ENCODE data around the gene ST6GALNAC2.
"Not testable (repeated sequence)": the region's sequence is repeated elsewhere in the genome, so short reads cannot be mapped to it uniquely, and the experiment has no call there.

The ST6GALNAC2 gene

DNA sequence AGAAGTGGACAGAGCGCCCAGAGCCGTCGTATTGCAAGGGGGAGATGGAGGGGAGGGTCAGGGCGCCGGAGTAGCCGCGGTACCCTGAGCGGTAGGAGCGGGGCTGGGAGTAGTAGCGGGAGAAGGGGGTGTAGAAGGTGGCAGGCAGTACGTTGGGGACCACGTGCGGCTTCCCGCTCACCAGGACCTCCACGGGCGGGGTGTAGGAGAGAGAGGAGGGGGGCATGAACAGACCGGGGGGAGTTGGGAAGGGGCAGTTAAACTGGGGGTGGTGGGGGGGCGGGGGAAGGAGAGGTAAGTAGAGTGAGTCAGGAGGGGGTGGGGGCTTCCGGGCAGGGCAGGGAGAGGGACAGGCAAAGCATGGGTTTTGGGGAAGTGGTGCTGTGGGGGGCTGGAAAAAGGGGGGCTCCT lies 16.8 kb downstream of the ST6GALNAC2 start:
- DNase-seq, result no peak

DNA sequence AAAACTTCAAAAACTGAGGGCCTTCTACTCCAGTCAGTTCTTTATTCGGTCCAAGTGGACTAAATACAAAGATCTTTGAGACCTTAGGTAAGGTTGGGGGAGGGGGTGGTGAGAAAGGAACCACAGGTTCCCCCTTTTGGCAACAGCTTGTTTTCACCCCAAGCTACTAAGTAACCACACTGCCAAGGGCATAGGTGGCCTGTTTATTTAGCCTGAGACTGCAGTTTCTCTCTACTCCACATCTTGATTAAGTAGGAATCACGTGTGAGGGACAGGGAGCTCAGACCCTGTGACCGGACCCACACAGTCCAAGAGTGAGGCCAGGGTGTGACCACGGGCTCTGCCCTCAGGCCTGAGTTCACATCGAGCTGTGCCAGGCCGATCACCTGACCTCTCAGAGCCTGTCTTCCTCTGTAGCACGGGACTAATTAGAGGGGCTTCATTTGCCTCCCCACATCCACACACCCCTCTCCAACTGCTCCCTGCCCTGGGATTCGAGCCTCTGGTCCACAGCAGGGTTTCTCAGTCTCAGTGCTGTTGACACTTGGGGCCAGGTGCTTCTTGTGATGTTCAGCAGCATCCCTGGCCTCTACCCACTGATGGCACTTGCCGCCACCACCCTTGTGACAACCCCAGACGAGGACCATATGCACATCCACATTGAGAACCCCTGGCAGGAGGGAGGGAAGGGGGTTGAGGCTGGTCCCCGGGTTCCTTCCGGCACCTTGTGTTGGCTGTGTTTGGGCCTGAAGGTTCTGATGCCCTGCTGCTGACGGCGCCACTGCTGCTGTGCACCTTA lies 17.8 kb downstream of the ST6GALNAC2 start:
- DNase-seq, result no peak

DNA sequence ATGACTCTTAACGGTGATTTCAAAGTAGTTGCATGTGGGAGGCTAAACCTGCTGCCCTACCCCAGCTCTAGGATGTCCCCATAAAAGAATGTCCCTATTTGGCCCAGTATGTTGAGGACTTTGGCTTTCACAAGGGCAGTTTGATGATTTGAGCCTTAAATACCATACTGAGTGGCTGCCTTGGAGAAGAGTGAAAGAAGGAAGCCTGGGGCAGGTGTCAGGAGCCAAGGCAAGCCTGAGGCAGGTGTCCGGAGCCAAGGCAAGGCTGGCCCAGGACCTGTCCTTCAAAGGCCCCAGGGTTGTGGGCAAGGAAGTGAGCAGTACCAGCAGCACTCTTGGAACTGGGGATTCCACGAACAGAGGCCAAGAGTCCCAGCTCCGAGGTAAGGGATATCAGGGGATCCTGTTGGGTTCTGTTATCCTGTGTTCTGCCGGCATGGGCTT lies 18.6 kb downstream of the ST6GALNAC2 start:
- no peak for DNase-seq

DNA sequence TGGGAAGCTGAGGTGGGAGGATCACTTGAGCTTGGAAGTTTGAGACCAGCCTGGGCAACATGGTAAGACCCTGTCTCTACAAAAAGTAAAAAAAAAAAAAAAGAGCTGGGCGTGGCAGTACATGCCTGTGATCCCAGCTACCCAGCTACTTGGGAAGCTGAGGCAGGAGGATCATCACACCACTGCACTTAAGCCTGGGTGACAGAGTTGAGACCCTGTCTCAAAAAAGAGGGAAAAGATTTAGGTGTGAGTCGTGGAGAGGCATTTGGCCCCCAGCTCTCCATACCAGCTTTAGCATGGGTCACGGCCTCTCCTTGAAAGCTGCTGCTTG lies 19.1 kb downstream of the ST6GALNAC2 start:
- DNase-seq, result no peak

DNA sequence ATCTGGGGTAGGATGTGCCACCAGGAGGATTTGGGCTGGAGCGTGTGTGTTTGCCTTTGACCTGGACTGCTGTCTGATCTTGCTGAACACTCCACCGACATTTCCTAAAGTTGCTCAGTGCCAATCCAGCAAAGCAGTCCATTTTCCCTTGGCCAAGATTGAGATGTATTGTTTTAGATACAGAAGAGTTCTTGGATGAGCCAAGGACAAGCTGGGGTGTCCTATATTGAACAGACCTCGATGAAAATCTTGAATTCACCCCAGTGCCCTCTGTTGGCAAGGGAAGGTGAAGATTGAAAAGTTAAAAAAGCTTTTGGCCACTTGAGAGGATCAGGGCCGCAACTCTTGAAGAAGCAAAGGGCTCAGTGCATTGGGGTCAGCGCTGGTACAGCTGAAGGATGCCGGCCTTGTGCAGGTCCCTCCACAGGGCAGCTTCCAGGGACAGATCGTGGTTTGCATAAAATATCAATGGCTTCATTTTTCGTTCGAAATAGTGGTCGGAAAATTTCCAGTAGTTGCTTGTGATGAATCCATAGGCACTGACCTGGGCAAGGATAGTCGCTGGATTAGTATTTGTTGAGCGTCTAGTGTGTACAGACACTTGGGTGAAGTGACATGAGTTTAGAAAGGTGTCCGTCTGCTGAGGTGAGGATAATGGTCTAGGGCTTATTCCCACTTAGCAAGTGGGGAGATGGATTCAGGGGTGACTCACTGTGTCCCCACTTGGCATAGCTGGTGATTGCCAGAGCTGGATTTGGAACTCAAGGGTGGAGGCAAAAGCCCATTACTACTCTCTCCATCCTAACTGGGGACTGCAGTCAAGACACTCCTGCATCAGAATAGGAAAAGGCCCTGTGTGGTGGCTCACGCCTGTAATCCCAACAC lies 19.7 kb downstream of the ST6GALNAC2 start:
- no peak for DNase-seq

DNA sequence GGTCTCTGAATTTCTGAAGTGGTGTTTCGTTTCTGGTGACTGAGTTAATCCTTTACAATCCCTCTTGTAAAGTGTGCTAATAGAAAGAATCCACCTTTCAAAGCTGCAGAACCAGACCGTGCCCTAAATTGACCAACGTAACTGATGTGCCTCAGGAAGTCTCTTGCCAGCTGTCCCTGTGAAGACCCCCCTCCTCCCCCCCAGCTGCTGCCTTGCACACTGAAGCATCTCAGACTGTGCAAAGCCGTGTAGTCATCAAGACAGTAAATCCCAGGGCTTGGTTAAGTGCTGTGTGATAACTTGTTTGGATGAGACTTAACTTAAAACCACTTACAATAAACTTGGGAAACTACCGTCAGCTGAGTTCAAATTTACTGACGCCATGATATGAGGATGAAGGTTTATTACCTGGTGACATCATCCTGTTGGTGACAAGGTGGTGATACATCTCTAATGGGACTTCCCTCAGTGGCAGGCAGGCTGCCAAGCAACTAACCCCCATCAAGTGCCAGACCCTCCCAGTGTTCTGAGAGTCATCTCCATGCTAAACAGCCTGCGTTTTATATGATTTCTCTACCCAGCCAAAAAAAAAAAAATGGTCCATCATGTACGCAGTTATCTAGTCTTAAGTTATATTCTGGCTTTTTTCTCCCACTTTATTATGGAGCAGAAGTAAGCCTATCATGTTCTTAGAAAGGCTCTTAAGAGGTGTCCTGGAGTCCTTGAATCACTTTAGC lies 20.5 kb downstream of the ST6GALNAC2 start:
- not testable (repeated sequence) for DNase-seq

DNA sequence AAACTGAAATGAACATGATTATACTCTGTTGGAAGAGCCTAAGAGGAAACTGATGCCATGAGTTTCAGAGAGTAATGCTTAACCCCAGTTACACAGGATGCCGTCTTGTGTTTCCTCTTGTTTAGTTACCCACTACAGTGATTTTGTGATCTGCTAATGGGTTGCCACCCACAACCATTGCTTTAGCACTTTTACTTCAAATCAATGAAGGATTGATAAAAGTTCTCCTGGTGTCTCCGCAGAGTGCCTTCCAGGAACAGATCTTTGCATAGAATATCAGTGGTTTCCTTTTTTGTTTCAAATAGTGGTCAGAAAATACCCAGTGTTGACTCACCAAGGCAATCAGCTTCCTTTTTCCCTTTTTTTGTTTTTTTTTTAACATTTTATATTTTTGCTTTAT lies 22.3 kb downstream of the ST6GALNAC2 start:
- DNase-seq, result not testable (repeated sequence)

DNA sequence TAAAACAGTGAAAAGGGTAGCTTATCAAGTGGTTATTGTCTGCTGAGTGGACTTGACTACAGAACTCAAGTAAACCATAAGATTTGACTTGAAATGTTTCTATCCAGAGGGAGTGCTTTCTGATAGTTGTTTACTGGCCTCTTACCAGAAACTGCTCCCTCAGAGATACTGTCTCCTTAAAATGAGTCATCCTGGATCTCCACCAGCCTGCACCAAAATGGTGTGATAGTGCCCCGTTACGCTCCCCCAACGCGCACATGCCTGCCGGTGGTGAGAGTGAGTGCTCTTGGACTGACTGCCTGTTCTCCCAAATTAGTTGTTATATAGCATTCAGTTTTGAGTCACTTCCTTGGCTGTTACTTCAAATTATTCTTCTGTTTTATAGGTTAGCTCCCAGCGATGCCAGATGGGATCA lies 22.9 kb downstream of the ST6GALNAC2 start:
- DNase-seq, result peak; percentile 72

DNA sequence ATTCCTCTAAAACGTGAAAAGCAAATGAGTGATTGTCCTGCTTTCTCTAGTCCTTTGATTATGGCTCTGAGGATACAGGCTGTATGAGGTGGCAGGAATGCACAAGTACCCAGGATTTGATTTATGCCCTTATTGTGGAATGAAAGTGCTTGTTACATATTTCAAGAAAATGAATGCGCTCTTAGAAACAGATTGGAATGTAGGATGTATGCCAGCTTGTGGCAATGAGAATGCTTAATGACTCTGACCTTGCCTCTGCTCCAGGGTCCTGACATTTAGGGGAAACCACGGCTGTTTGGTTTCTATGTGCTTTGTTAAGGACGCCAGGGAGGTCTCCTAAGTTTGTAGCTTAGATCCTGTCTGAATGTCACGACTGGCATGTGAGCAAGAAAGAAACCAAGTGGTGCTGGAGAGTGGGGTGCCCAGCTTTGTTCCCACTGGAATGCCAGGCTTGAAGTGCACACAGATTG lies 23.8 kb downstream of the ST6GALNAC2 start:
- DNase-seq, result no peak

DNA sequence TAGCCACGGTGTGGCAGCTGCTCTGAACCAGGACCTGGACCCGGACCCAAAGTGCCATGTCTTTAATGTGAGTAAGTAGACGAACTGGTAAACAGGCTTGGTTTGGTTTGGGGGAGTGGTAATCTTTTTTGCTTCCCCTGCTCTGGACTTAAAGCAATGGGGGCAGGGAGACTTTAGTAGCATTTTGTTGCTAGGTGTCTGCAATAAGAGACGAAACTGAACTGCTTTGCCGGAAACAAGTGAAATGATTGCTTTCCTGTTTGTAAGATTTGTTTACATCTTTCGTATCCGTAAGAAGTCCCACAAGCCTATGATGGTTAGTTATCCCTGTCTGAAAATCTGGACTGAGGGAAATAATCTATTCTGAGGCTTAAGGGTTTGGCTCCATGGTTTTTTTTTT lies 24.3 kb downstream of the ST6GALNAC2 start:
- DNase-seq, result peak; percentile 51

DNA sequence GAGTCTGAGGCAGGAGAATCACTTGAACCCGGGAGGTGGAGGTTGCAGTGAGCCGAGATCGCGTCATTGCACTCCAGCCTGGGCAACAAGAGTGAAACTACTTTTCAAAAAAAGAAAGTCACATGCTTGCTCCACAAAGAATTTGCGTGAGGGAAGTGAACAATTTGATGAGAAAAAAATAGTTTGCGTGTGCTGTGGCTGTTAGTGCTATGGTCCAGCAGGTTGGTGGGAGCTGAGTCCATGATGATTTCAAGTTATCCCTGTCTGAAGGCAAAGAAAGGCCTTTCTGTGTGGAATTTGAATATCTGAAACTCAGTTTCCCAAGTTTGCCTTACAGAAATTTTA lies 24.8 kb downstream of the ST6GALNAC2 start:
- no peak for DNase-seq

DNA sequence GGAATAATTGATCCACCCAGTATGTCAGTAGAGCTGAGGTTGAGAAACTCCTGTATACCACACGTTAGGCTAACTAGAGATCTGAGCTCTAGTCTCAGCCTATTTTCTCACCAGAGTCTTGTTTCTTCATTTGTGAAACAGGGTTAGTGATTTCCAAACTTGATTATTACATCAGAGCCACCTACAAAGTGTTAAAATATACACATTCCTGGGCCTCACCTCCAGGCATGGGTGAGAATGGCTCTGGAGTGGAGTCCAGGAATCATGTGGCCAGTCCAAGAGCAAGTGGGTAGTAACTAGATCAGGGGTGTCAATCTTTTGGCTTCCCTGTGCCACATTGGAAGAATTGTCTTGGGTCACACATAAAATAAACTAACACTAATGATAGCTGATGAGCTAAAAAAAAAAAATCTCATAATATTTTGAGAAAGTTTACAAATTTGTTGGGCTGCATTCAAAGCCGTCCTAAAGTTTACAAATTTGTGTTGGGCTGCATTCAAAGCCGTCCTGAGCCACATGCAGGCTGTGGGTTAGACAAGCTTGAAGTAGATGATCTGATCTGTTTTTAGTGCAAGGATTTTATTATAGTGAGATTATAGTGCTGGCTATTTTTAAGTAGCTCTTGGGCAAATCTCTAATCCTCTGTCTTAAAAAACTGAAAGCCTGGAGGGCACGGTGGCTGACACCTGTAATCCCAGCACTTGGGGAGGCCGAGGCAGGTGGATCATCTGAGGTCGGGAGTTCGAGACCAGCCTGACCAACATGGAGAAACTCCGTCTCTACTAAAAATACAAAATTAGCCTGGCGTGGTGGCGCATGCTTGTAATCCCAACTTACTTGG lies 25.4 kb downstream of the ST6GALNAC2 start:
- DNase-seq, result peak; percentile 58

DNA sequence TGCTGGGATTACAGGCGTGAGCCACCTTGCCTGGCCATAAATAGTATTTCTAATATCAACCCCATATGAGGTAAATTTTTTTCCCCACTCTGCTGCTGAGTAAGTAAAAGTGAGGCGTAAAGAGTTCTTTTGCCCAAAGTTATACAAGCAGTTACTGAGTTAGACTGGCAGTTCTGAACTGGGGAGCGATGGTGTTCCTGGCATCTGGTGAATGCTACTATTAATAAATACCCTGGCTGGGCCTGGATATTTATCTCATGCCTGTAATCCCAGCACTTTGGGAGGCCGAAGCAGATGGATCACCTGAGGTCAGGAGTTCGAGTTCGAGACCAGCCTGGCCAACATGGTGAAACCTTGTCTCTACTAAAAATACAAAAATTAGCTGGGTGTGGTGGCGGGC lies 26.2 kb downstream of the ST6GALNAC2 start:
- DNase-seq, result not testable (repeated sequence)

DNA sequence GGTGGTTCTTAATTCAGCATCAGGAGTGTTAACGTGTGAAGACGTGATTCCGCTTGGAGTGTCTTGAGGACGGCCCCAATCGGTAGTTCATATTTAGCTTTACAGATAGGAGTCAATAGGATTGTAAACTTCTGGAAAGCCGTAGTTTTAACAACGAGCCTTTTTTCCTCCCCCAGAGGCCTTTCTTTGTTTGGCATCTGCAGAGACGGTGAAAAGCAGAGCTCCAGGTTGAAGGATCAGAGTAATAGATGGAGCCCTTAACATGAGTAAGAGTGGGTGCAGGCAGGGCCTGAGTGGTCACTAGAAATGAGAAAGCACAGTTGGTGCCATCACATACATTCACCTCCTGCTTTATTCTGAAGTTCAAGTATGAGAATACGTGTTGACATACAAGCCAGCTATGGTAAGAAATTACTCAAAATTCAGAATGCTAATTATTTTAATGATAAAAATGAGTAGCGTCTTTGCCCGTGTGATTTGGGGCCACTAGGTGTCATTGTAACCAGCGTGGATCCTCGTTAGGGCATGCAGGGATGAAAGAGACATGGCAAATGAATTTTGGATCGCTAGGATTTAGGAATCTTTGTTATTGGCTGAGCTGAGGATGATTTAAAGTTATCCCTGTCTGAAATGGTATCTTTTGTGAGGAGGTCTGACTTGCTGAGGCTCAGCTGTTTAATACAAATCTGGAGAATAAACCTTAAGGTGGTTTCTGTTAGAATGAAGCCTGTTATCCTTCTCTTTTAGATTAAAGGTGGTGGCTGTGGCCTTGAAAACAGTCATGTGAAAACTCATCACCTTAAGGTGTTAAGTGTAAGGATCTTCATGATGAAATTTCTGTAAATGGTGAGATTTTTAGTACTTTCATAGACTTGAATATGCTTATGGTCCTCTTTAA lies 27.2 kb downstream of the ST6GALNAC2 start:
- peak; percentile 40 for DNase-seq

DNA sequence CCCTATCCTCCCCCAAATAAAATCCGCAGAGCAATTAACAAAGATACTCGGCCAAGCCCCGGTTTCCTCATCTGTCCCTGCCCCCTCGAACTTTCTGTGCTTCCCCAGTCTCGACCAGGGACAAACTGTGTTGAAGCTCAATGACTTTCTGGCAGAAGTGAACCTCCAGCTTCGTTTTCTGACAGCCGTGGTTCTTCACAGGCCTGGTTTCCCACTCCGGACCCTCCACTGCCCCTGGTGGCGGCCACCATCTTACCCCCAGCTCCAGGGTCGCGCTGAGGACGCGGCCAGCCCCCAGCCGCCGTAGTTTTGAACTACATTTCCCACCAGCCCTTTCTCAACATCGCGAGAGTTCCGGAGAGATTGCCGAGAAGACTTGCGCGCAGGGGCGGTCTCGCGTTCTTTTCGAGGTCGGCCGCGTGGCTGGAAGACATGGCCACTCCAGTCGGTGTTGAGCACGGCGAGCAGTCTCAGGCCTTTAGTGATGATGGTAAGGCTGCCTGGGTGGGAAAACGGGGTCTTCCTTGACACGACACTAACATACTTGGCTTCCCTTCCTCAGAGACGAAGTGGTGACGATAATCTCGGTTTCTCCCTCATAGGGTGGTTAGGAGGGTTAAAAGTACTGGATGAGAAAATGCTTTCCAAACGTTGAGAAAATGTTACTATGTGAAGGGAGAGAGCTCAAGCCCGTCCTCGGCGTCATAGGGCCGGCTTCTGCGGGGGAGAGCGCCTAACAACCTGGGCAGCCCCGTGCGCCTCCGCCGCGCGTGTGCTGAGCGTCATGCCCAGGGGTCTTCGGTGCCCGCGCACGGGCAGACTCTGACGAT lies 28.1 kb downstream of the ST6GALNAC2 start:
- DNase-seq, result peak; percentile 98

DNA sequence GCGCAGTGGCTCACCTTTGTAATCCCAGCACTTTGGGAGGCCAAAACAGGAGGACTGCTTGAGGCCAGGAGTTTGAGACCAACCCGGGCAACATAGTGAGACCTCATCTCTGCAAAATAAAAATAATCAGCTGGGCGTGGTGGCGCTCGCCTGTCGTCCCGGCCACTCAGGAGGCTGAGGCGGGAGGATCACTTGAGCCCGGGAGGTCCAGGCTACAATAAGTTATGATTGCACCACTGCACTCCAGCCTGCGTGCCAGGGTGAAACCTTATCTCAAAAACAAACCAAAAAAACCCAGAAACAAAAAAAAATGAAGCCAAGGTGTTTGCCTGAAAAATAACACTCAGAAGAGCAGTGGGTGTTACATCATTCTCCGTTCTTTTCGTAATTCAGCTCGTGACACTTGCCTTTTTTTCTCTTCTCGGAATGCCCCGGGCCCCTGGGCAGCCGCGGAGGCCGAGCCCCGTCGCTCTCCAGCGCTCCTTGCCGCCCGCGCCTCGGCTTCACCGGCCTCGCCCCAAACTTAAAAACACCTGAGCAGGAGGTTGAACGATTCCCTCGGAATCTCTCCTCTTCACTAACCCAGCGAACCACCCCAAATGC lies 28.8 kb downstream of the ST6GALNAC2 start:
- DNase-seq, result no peak

DNA sequence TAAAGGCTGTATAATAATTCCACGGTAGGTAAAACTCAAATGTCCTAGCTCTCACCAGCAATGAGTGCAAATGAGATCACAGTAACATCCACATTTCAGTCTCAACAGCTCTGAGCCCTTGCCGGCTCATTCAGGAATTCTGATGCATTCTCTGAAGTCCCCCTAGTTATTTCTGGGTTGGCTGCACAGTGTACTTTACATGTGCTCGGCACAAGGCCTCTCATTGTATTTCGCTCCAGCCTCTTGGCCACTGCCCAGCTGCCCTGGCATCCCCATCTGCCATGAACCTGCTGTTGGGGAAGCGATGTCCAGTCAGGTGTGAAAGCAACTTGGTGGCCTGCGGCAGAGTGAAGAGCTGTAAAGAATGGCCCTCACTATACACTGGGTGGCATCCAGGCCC lies 31.5 kb downstream of the ST6GALNAC2 start:
- no peak for DNase-seq

DNA sequence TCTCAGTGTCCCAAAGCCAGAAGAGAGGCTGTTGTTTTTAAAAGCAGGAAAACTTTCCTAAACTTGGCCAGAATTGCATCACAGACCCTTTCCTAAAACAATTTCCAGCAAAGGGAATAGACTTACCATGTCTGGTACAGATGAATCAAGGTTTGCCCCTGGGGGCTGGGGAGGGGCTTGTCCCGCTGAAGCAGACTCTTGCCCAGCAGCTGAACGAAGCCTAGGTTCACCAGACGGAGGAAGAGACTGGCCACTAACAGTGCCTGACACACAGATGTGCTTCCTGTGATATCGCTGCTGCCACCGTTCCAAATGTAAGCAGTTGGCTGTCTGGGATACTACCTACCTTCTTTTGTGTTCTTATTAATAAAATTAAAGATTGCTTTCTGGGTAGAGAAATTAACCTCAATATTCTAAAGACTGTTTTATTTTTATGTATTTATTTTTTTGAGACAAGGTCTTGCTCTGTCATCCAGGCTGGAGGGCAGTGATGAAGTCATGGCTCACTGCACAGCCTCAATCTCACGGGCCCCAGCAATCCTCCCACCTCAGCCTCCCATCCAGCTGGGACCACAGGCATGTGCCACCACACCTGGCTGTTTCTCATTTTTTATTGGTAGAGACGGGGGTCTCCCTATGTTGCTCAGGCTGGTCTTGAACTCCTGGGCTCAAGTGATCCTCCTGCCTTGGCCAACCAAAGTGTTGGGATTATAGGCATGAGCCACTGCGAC lies 32.3 kb downstream of the ST6GALNAC2 start:
- DNase-seq, result no peak

DNA sequence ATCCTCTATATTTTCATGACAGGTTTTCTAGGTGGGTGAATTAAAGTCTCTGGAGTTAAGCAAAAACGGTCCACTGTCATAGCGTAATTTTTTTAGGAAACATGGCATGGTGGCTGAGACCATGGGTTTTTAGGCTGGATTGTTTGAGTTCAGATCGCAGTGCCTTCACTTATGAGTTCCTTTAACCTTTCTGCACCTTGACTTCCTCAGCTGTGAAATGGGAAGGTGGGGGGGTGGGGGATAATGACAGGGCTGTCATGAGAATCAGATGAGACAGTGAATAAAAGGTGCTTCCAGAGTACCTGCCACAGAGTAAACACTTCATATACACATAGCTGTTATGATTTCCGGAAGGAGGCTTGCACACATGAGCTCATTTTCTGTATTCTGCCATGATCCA lies 34.0 kb downstream of the ST6GALNAC2 start:
- DNase-seq, result no peak
